IPS-20b (cell line): ENCODE data around the gene LBR.
"Not testable (repeated sequence)": the region's sequence is repeated elsewhere in the genome, so short reads cannot be mapped to it uniquely, and the experiment has no call there.

ENCODE experiments used
- H3K27ac ChIP-seq: one replicate; pipeline ENCODE4 v1.5.1; 2013; ENCODE audit warnings: low read length
- H3K27me3 ChIP-seq: 2 replicates; pipeline ENCODE4 v1.6.1; 2013; ENCODE audit warnings: mild to moderate bottlenecking, low read length, inconsistent platforms; ENCODE audit not compliant: insufficient read depth
- H3K36me3 ChIP-seq: 2 replicates; pipeline ENCODE4 v1.6.1; 2013; ENCODE audit warnings: low read depth, mild to moderate bottlenecking, inconsistent platforms, low read length, moderate library complexity; ENCODE audit not compliant: insufficient read depth
- H3K4me1 ChIP-seq: 2 replicates; pipeline ENCODE4 v1.6.1; 2013; ENCODE audit warnings: mild to moderate bottlenecking, control low read depth, inconsistent platforms, low read length, moderate library complexity; ENCODE audit not compliant: insufficient read depth
- H3K4me3 ChIP-seq: 2 replicates; pipeline ENCODE4 v1.5.1; 2013; ENCODE audit warnings: mild to moderate bottlenecking, low read length, inconsistent platforms
- H3K9ac ChIP-seq: 2 replicates; pipeline ENCODE4 v1.6.1; 2013; ENCODE audit warnings: low read depth, mild to moderate bottlenecking, inconsistent platforms, low read length, moderate library complexity
- H3K9me3 ChIP-seq: 2 replicates; pipeline ENCODE4 v1.6.1; 2013; ENCODE audit warnings: mild to moderate bottlenecking, low read depth, low read length, inconsistent platforms; ENCODE audit not compliant: insufficient read depth

Gene LBR

DNA sequence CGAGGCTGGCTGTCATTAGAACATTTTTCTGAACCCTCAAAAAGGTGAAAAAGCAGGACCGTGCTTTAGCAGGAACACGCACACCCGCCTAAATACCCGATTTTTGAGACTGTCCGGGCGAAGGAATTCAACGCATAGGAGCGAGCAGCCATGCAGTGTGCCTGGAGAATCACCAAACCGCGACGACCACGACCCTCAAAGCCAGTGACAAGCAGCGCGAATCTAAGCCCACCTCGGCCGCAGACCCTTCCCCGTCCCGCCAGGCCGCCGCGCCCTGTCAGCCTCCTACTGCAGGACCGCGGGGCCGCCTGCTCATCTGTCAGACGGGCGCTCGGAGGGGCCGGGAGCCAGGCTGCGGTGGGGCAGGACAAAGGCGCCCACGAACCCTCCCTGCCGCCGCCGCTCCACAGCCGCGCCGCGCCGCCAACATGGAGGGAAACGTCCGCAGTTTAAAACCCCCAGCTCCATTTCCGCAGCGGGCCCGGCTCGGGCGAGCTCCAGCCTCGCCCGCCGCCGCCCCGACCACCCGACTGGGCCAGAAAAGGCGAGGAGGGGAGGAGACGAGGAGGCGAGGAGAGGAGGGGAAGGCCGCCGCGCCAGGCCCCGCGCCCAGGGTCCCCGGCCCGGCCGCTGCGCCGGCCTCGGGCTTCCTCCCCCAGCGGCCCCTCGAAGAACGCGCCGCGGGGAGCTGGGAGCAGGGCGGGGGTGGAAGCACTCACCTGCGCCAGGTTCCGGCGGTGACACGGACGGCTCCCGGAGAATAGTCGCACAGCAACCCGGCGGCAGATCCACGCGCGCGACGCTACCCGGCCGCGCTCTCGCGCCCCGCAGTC is at the start of gene LBR:
TSS of gene LBR (minus strand) at position 804 of the 833 bp plus-strand sequence. CDS start 3,963 bp downstream, outside the sequence.
- Histone ChIP-seq H3K9me3 (peaks cover 3% of the 10 kb centered on the region; the same call in 1 of the 2 replicates), H3K36me3 (peaks cover 3% of the 10 kb centered on the region; the same call in 1 of the 2 replicates), H3K27ac (peak within 1 kb of the TSS; percentile 98), H3K4me3 (peak within 1 kb of the TSS; percentile 86), H3K4me1 (peaks cover 24% of the 10 kb centered on the region), H3K9ac (peak within 1 kb of the TSS; percentile 94), H3K27me3 (peaks cover 26% of the 10 kb centered on the region)

GRCh38 chr1:225477296-225477911 is 49.6 kb upstream of the LBR start:
- H3K9me3 ChIP-seq = no peaks in the 10 kb centered on the region
- no peaks in the 10 kb centered on the region for H3K4me1 ChIP-seq
- H3K27ac ChIP-seq = no peak overlapping the region
- no peaks in the 10 kb centered on the region for H3K36me3 ChIP-seq
- H3K4me3 ChIP-seq = no peak overlapping the region
- no peaks in the 10 kb centered on the region for H3K27me3 ChIP-seq
- H3K9ac ChIP-seq = no peak overlapping the region

DNA sequence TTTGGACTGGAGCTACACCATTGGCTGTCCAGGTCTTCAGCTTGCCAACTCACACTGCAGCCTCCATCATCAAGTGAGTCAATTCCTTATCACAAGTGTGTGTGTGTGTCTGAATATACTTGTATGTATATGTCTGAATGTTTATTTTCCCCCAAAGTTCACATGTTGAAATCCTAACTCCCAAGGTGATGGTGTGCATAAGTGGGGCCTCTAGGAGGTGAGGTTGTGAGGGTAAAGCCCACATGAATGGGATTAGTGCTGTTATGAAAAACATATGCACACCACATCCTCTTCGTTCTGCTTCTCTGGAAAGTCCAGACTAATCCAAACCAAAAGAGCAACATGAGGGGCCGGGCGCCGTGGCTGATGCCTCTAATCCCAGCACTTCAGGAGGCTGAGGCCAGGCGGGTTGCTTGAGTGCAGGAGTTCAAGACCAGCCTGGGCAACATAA is 48.7 kb upstream of the LBR start:
- Histone ChIP-seq H3K9ac (no peak overlapping the region), H3K4me1 (no peaks in the 10 kb centered on the region), H3K36me3 (no peaks in the 10 kb centered on the region), H3K27ac (no peak overlapping the region), H3K27me3 (no peaks in the 10 kb centered on the region), H3K9me3 (no peaks in the 10 kb centered on the region), H3K4me3 (no peak overlapping the region)

- Histone ChIP-seq H3K4me1 (no peaks in the 10 kb centered on the region), H3K4me3 (no peak overlapping the region), H3K36me3 (no peaks in the 10 kb centered on the region), H3K9me3 (no peaks in the 10 kb centered on the region), H3K27ac (no peak overlapping the region), H3K9ac (no peak overlapping the region), H3K27me3 (no peaks in the 10 kb centered on the region)
Observed at GRCh38 chr1:225476100-225476511, 48.3 kb upstream of the LBR start.

DNA sequence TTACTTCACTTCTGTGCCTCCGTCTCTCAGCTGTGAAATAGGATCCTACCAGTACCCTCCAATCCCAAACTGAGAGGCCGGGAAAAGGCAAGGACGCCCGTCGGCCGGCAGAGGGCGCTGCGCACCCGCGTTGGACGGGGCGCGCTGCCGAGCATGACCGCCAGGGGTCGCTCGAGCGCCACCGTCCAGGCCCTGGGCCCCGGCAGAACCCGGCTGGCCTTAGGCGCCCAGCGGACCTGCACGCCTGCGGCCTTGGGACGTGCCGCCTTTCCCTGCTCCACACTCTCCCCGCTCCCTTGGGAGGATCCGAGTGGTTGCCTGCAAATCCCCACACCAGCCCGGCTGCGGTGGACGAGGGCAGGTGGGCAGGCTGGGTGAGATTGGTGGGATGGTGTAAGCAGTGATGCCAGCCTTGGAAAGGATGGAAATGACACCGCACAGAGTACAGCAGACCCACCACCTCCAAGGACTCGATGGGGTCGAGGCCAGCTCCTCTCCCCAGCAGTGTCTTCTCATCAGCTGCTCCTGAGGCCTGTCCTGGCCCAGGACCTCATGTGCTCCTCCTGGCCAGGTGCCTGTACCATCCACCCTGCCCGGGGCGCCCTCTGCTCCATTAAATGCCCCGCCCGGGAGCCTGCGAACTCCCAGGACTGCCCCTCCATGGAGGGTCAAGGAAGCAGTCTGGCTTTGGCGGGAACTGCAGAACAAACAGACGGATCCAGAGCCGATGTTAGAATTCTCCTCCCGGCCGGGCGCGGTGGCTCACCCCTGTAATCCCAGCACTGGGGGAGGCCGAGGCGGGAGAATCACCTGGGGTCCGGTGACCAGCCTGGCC is 47.4 kb upstream of the LBR start:
- no peak overlapping the region for H3K27ac ChIP-seq
- H3K36me3 ChIP-seq = no peaks in the 10 kb centered on the region
- no peak overlapping the region for H3K9ac ChIP-seq
- no peaks in the 10 kb centered on the region for H3K4me1 ChIP-seq
- H3K4me3 ChIP-seq = no peak overlapping the region
- no peaks in the 10 kb centered on the region for H3K9me3 ChIP-seq
- H3K27me3 ChIP-seq = no peaks in the 10 kb centered on the region

DNA sequence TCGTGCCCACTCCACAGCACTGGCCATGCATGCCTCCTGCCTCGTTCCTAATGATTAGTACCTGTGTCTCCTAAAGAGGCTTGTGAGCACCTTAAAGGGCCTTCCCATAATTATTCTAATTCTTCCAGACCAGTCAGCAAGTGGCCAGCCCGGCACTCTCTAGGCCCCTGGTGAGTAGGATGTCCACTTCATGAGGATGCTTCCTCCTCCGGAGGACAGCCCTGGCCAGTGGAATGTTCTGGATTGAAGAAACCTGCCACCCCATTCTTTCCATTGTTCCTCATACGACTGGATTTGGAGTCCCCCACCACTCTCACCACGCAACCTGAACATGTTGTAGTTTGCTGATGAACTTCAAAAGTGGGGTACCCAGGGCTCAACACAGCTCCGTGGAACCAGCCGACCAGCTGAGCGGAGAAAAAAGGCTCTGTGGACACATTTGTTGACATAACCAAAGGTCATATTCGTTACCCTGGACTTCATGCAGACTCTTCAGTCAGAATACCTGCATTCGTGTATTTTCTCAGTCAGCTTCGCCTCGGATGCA is 46.7 kb upstream of the LBR start:
- H3K4me1 ChIP-seq = no peaks in the 10 kb centered on the region
- no peak overlapping the region for H3K4me3 ChIP-seq
- no peaks in the 10 kb centered on the region for H3K27me3 ChIP-seq
- H3K36me3 ChIP-seq = no peaks in the 10 kb centered on the region
- no peaks in the 10 kb centered on the region for H3K9me3 ChIP-seq
- H3K27ac ChIP-seq = no peak overlapping the region
- no peak overlapping the region for H3K9ac ChIP-seq

GRCh38 chr1:225473676-225474438 is 46.0 kb upstream of the LBR start:
- H3K4me1 ChIP-seq, H3K36me3 ChIP-seq, H3K9ac ChIP-seq, H3K9me3 ChIP-seq, H3K27ac ChIP-seq, H3K4me3 ChIP-seq, H3K27me3 ChIP-seq: not testable (repeated sequence)

- not testable (repeated sequence) for H3K4me1 ChIP-seq, H3K27ac ChIP-seq, H3K9ac ChIP-seq, H3K9me3 ChIP-seq, H3K36me3 ChIP-seq, H3K4me3 ChIP-seq, H3K27me3 ChIP-seq
Observed at GRCh38 chr1:225473266-225473665, 45.4 kb upstream of the LBR start.

- Histone ChIP-seq H3K27me3 (no peaks in the 10 kb centered on the region), H3K9me3 (no peaks in the 10 kb centered on the region), H3K27ac (no peak overlapping the region), H3K4me3 (no peak overlapping the region), H3K36me3 (no peaks in the 10 kb centered on the region), H3K4me1 (no peaks in the 10 kb centered on the region), H3K9ac (no peak overlapping the region)
Observed at GRCh38 chr1:225471453-225472301, 43.8 kb upstream of the LBR start.

GRCh38 chr1:225471109-225471452 is 43.2 kb upstream of the LBR start:
- H3K4me3 ChIP-seq = no peak overlapping the region
- no peaks in the 10 kb centered on the region for H3K9me3 ChIP-seq
- no peak overlapping the region for H3K9ac ChIP-seq
- H3K4me1 ChIP-seq = no peaks in the 10 kb centered on the region
- no peaks in the 10 kb centered on the region for H3K36me3 ChIP-seq
- H3K27ac ChIP-seq = no peak overlapping the region
- no peaks in the 10 kb centered on the region for H3K27me3 ChIP-seq
